Gastroesophageal sphincter (tissue), 4 donors: ENCODE measurements around the gene ITGAE. TPM values are rescaled to one million over a fixed set of nuclear protein-coding genes. Genes with fewer than 3 reads are reported as not detected.

Experiments used
- ATAC-seq: fragments of 150-250 bp; one replicate; pipeline ENCODE4 v1.9.1; 2016; ENCODE audit warnings: mild to moderate bottlenecking, moderate library complexity
- H3K27ac ChIP-seq, 4 donors: fragments of 200-600 bp; sonication (generic) in 3 of 4; 1 replicate in 3 of 4; 2 replicates in 1 of 4; pipeline ENCODE4 v1.5.1; 2016 to 2019
- H3K27me3 ChIP-seq: fragments of 200-600 bp; sonication (generic); one replicate; pipeline ENCODE4 v1.5.1; 2019
- H3K36me3 ChIP-seq, 2 donors: fragments of 200-600 bp; sonication (generic); one replicate each; pipeline ENCODE4 v1.5.1; 2019; ENCODE audit warnings: control low read depth in 1 of 2
- H3K4me1 ChIP-seq, 3 donors: fragments of 200-600 bp; sonication (generic); 1 replicate in 2 of 3; 2 replicates in 1 of 3; pipeline ENCODE4 v1.5.1; 2016 to 2019; ENCODE audit warnings: control low read depth in 2 of 3
- H3K4me3 ChIP-seq, 2 donors: fragments of 200-600 bp; sonication (generic); one replicate each; pipeline ENCODE4 v1.5.1; 2019; ENCODE audit warnings: mild to moderate bottlenecking in 1 of 2, moderate library complexity in 1 of 2
- H3K9me3 ChIP-seq, 3 donors: fragments of 200-600 bp; sonication (generic); one replicate each; pipeline ENCODE4 v1.5.1; 2017 to 2019; ENCODE audit warnings: control low read depth in 2 of 3
- CTCF ChIP-seq, 4 experiments: fragments of 200-600 bp in 2 of 4; fragments of 450-650 bp in 2 of 4; sonication (generic) in 1 of 4; IDR thresholded peaks; one replicate each; pipeline ENCODE4 v1.5.1; 2017 to 2019; ENCODE audit warnings: antibody characterized with exemption in 4 of 4, mild to moderate bottlenecking in 2 of 4, moderate library complexity in 2 of 4
- EP300 ChIP-seq: sonication (generic); formaldehyde crosslinking; IDR thresholded peaks from one replicate; pipeline ENCODE4 v1.6.1; 2017; ENCODE audit warnings: antibody characterized with exemption, mild to moderate bottlenecking
- POLR2A ChIP-seq, 2 donors: fragments of 450-650 bp; IDR thresholded peaks; one replicate each; pipeline ENCODE4 v1.6.1; 2017; ENCODE audit warnings: antibody characterized with exemption in 2 of 2, mild to moderate bottlenecking in 2 of 2, moderate library complexity in 1 of 2
- POLR2AphosphoS5 ChIP-seq: sonication (generic); formaldehyde crosslinking; IDR thresholded peaks from one replicate; pipeline ENCODE4 v1.6.1; 2017; ENCODE audit warnings: antibody characterized with exemption
- WGBS, 2 donors: methylation state at CpG; one replicate each; pipeline ENCODE4 v1.1.5; 2018; ENCODE audit warnings: low coverage in 1 of 2; 5-methylcytosine and 5-hydroxymethylcytosine counted together
- total RNA-seq, 4 donors: library from RNA; depleted of rRNA; stranded (reverse); fragments of >200 nt; gene quantifications; one replicate each; pipeline ENCODE4 v1.1.0, GENCODE V29; 2016

The ITGAE gene
- total RNA-seq, 4 donors from 2014 or later, result 20.3 to 35.2 (median 21.7) TPM

- no CpG with 5 or more reads among the region's 12 CpGs for WGBS, 2 donors
- Histone ChIP-seq H3K9me3 (no peaks in the 10 kb centered on the region), H3K27me3 (peaks cover 62% of the 10 kb centered on the region), H3K4me1 (peaks cover 0 to 11% (median 3%) of the 10 kb centered on the region in 3 donors), H3K36me3 (no peaks in the 10 kb centered on the region), H3K27ac (no peak overlapping the region), H3K4me3 (no peak overlapping the region)
- ATAC-seq, result no peak
- TF ChIP-seq CTCF (IDR thresholded peaks at IDR 0.05) (no peak), POLR2AphosphoS5 (no peak), EP300 (no peak), POLR2A (IDR thresholded peaks at IDR 0.05) (no peak)
Measured at GRCh38 chr17:3753624-3754023, 47.4 kb downstream of the ITGAE start.

- H3K9me3 ChIP-seq, result no peaks in the 10 kb centered on the region
- no peaks in the 10 kb centered on the region for H3K36me3 ChIP-seq
- no peak for TF ChIP-seq CTCF (IDR thresholded peaks at IDR 0.05)
- TF ChIP-seq POLR2A (IDR thresholded peaks at IDR 0.05), result no peak
- no peak for TF ChIP-seq POLR2AphosphoS5
- no peak for ATAC-seq
- H3K4me3 ChIP-seq, result no peak overlapping the region
- 100% methylated on average over 1 of the region's 15 CpGs; no CpG with 5 or more reads in 1 of the 2 donors for WGBS, 2 donors
- H3K4me1 ChIP-seq, result peaks cover 0 to 11% (median 3%) of the 10 kb centered on the region in 3 donors
- H3K27me3 ChIP-seq, result peaks cover 63% of the 10 kb centered on the region
- H3K27ac ChIP-seq, result no peak overlapping the region
Measured at GRCh38 chr17:3751836-3752235, 49.2 kb downstream of the ITGAE start.

GRCh38 chr17:3750926-3751325, 50.1 kb downstream of the ITGAE start:
- Histone ChIP-seq H3K36me3 (no peaks in the 10 kb centered on the region), H3K27me3 (peaks cover 62% of the 10 kb centered on the region), H3K4me1 (peaks cover 0 to 11% (median 3%) of the 10 kb centered on the region in 3 donors), H3K27ac (no peak overlapping the region), H3K9me3 (no peaks in the 10 kb centered on the region), H3K4me3 (no peak overlapping the region)
- WGBS, 2 donors, result 75 to 78% methylated on average over 6 to 8 of the region's 8 CpGs
- ATAC-seq, result no peak
- TF ChIP-seq EP300, result no peak
- no peak for TF ChIP-seq POLR2AphosphoS5
- no peak for TF ChIP-seq POLR2A (IDR thresholded peaks at IDR 0.05)
- TF ChIP-seq CTCF (IDR thresholded peaks at IDR 0.05), result no peak

GRCh38 chr17:3750296-3750695, 50.7 kb downstream of the ITGAE start:
- no peak overlapping the region for H3K27ac ChIP-seq
- no peaks in the 10 kb centered on the region for H3K9me3 ChIP-seq
- H3K4me3 ChIP-seq, result no peak overlapping the region
- peaks cover 56% of the 10 kb centered on the region for H3K27me3 ChIP-seq
- TF ChIP-seq EP300, result no peak
- no peak for TF ChIP-seq CTCF (IDR thresholded peaks at IDR 0.05)
- TF ChIP-seq POLR2A (IDR thresholded peaks at IDR 0.05), result no peak
- no peak for ATAC-seq
- H3K4me1 ChIP-seq, result peaks cover 0 to 10% (median 3%) of the 10 kb centered on the region in 3 donors
- 82 to 90% methylated on average over 8 to 10 of the region's 17 CpGs for WGBS, 2 donors
- no peaks in the 10 kb centered on the region for H3K36me3 ChIP-seq

GRCh38 chr17:3748576-3748975, 52.4 kb downstream of the ITGAE start:
- H3K9me3 ChIP-seq, result no peaks in the 10 kb centered on the region
- 73 to 81% methylated on average over 7 of the region's 7 CpGs for WGBS, 2 donors
- H3K27ac ChIP-seq, result no peak overlapping the region
- H3K27me3 ChIP-seq, result peaks cover 38% of the 10 kb centered on the region
- H3K4me3 ChIP-seq, result no peak overlapping the region
- TF ChIP-seq POLR2AphosphoS5, result no peak
- TF ChIP-seq CTCF (IDR thresholded peaks at IDR 0.05), result no peak
- TF ChIP-seq EP300, result no peak
- TF ChIP-seq POLR2A (IDR thresholded peaks at IDR 0.05), result no peak
- ATAC-seq, result no peak
- H3K4me1 ChIP-seq, result no peaks in the 10 kb centered on the region
- no peaks in the 10 kb centered on the region for H3K36me3 ChIP-seq
